Endometrial microvascular endothelial cells (primary cell): Measurements from ENCODE around the gene HSPE1. TPM values are rescaled to one million over a fixed set of nuclear protein-coding genes. Genes with fewer than 3 reads are reported as not detected.

ENCODE experiments used
- in situ Hi-C: cut with HindIII; loops from 2 replicates; pipeline ENCODE4 v1.10.0; 2017; ENCODE audit warnings: low sequenced_read_pairs, low pct_unique_long_range_greater_than_20kb; ENCODE audit errors: inconsistent ontology term
- total RNA-seq: library from RNA; depleted of rRNA; stranded (reverse); fragments of >200 nt; gene quantifications from one replicate; pipeline ENCODE4 v1.2.3, GENCODE V29; 2015; ENCODE audit errors: inconsistent ontology term

HSPE1 gene
- total RNA-seq, 1 donor from 2014 or later: 264 TPM

GRCh38 chr2:197496695-197497094 lies 3.5 kb upstream of the HSPE1 start:
- in situ Hi-C loops: no loop called here

- in situ Hi-C loops: no loop called here
These were observed 2.9 kb upstream of the HSPE1 start for GRCh38 chr2:197497326-197497725.

- in situ Hi-C loops: no loop called here
These were observed 1.8 kb upstream of the HSPE1 start for GRCh38 chr2:197498235-197498936.

- in situ Hi-C loops: no loop called here
These were observed 1.1 kb upstream of the HSPE1 start for GRCh38 chr2:197498937-197499593.

GRCh38 chr2:197500503-197501131 lies 438 bp downstream of the HSPE1 start:
- in situ Hi-C loops: no loop called here

GRCh38 chr2:197502201-197502600 lies 2.0 kb downstream of the HSPE1 start:
- in situ Hi-C loops: no loop called here

- in situ Hi-C loops: no loop called here
These were observed 2.5 kb downstream of the HSPE1 start for GRCh38 chr2:197502685-197503084.

- in situ Hi-C loops: no loop called here
These were observed 3.8 kb downstream of the HSPE1 start for GRCh38 chr2:197504000-197504399.

- in situ Hi-C loops: no loop called here
These were observed 4.3 kb downstream of the HSPE1 start for GRCh38 chr2:197504512-197504911.

- in situ Hi-C loops: no loop called here
These were observed 6.5 kb downstream of the HSPE1 start for GRCh38 chr2:197506658-197507057.

- in situ Hi-C loops: no loop called here
These were observed 13.7 kb downstream of the HSPE1 start for GRCh38 chr2:197513915-197514314.

GRCh38 chr2:197514754-197515153 lies 14.6 kb downstream of the HSPE1 start:
- in situ Hi-C loops: no loop called here

GRCh38 chr2:197515315-197515738 lies 15.1 kb downstream of the HSPE1 start:
- in situ Hi-C loops: no loop called here

GRCh38 chr2:197515739-197516392 lies 15.7 kb downstream of the HSPE1 start, which contains the start of gene MOB4:
TSS of gene MOB4 (plus strand) at chr2:197516066. CDS start at chr2:197516087, 21 bp downstream.
- in situ Hi-C loops: no loop called here

- in situ Hi-C loops: no loop called here
These were observed 16.2 kb downstream of the HSPE1 start for GRCh38 chr2:197516393-197516761.

GRCh38 chr2:197517150-197517549 lies 17.0 kb downstream of the HSPE1 start:
- in situ Hi-C loops: no loop called here

- in situ Hi-C loops: no loop called here
These were observed 38.2 kb downstream of the HSPE1 start for GRCh38 chr2:197538412-197538811.

GRCh38 chr2:197539734-197540133 lies 39.6 kb downstream of the HSPE1 start:
- in situ Hi-C loops: no loop called here

- in situ Hi-C loops: no loop called here
These were observed 43.0 kb downstream of the HSPE1 start for GRCh38 chr2:197543206-197543605.
